Progenitor cell of endocrine pancreas (in vitro differentiated cells): ENCODE data around the gene EEIG1. TPM values are rescaled to one million over a fixed set of nuclear protein-coding genes. Genes with fewer than 3 reads are reported as not detected.

Experiments used
- DNase-seq: peaks from one replicate; pipeline ENCODE4 v3.0.0; 2021; ENCODE audit warnings: low spot score; ENCODE audit not compliant: unreplicated experiment
- H3K27ac Mint-ChIP-seq: 2 replicates; pipeline ENCODE4 v1.8.0; 2021; ENCODE audit warnings: mild to moderate bottlenecking, moderate library complexity, mixed read lengths
- H3K27me3 Mint-ChIP-seq: 2 replicates; pipeline ENCODE4 v1.8.0; 2021; ENCODE audit warnings: mixed read lengths
- H3K36me3 Mint-ChIP-seq: 2 replicates; pipeline ENCODE4 v1.8.0; 2022; ENCODE audit warnings: mixed read lengths; ENCODE audit not compliant: insufficient read depth
- H3K4me1 Mint-ChIP-seq: 2 replicates; pipeline ENCODE4 v1.8.0; 2021; ENCODE audit warnings: low read depth, mixed read lengths
- H3K4me3 Mint-ChIP-seq: 2 replicates; pipeline ENCODE4 v1.8.0; 2021; ENCODE audit warnings: low read depth, mild to moderate bottlenecking, moderate library complexity, mixed read lengths
- H3K9me3 Mint-ChIP-seq: 2 replicates; pipeline ENCODE4 v1.8.0; 2021; ENCODE audit warnings: low read depth, mixed read lengths
- long read RNA-seq: library from polyadenylated mRNA; unstranded; transcript quantifications from one replicate; pipeline ENCODE4 v2.0.0, GENCODE V29; 2020
- total RNA-seq: library from RNA; stranded (reverse); gene quantifications from 2 replicates; pipeline ENCODE4 v1.2.1, GENCODE V29; 2021
- TF ChIP-seq, protein P1 (sequence below): fragments of 200-600 bp; sonication (generic); IDR thresholded peaks from one replicate; pipeline ENCODE4 v1.5.0; 2021; ENCODE audit warnings: antibody characterized with exemption, mild to moderate bottlenecking; ENCODE audit not compliant: unreplicated experiment

Gene EEIG1
- 48.2 and 54.1 TPM in 2 replicates for total RNA-seq
- long read RNA-seq, partial matches to known transcripts: 1 of 4 reads
- long read RNA-seq, other reads (novel, unspliced or antisense): 3 of 4 reads

DNA sequence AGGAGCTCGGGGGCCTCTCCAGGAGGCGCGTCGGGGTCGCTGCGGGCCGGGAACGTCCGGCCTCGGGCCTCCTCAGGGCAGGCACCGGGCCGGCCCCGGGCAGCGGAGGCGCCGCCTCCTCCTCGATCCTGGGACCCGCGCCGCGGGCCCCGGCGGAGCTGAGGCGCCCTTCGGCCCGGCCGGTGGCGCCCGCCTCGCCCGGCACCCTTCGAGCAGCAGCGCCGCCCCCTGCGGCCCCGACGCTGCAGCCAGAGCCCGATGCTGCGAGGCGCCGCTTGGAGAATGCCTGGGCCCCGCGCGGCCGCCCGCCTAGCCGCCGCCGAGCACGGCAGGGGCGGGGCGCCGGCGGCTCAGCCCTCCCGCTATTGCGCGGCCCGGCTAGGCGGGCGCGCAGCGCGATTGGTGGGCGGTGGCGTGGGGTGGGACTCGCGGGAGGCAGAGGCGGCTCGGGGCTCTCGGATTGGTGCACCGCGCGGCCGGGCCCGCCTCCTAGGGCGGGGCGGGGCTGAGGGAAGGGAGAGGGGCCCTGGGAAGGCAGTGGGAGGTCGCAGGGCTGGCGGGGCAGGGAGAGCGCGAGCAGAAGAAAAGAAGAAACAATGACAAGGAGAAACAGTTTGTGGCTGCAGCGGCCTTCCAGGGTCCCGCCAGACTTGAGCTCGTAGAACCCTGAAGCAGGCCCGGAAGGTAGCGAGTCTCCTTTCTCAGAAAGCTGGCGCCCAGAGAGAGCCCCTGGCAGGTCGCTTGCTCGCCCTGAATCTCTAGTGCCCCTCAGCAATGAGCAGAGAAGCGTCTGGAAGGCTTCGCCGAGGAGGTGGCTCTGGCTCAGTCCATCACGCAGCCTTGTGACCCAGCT, at the start of gene EEIG1:
EEIG1 (minus strand) TSS at position 284 of the 853 bp plus-strand sequence. CDS start 852 bp downstream, outside the sequence.
- peak within 1 kb of the TSS; percentile 93 for H3K4me3 Mint-ChIP-seq
- peaks cover 42% of the 10 kb centered on the region for H3K4me1 Mint-ChIP-seq
- TF ChIP-seq, protein P1, sequence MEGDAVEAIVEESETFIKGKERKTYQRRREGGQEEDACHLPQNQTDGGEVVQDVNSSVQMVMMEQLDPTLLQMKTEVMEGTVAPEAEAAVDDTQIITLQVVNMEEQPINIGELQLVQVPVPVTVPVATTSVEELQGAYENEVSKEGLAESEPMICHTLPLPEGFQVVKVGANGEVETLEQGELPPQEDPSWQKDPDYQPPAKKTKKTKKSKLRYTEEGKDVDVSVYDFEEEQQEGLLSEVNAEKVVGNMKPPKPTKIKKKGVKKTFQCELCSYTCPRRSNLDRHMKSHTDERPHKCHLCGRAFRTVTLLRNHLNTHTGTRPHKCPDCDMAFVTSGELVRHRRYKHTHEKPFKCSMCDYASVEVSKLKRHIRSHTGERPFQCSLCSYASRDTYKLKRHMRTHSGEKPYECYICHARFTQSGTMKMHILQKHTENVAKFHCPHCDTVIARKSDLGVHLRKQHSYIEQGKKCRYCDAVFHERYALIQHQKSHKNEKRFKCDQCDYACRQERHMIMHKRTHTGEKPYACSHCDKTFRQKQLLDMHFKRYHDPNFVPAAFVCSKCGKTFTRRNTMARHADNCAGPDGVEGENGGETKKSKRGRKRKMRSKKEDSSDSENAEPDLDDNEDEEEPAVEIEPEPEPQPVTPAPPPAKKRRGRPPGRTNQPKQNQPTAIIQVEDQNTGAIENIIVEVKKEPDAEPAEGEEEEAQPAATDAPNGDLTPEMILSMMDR: no peak
- no peaks in the 10 kb centered on the region for H3K36me3 Mint-ChIP-seq
- DNase-seq: peak; percentile 97
- H3K27ac Mint-ChIP-seq: peak within 1 kb of the TSS; percentile 100
- H3K9me3 Mint-ChIP-seq: no peaks in the 10 kb centered on the region
- no peaks in the 10 kb centered on the region for H3K27me3 Mint-ChIP-seq

DNA sequence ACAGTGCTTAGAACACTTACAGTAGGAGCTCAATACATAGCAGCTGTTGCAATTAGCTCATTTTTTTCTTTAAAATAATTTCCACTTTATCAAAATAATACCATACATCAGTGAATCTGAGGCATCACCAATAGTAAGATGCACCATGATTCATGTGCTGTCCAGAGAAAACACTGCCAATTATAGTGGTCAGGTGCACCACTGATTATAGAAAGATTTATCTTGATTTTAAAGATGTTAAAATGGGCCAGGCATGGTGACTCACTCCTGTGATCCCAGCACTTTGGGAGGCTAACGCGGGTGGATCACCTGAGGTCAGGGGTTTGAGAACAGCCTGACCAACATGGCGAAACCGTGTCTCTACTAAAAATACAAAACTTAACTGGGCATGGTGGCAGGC, 46.9 kb upstream of the EEIG1 start:
- TF ChIP-seq, protein P1: no peak
- H3K9me3 Mint-ChIP-seq: no peaks in the 10 kb centered on the region
- H3K4me1 Mint-ChIP-seq: no peaks in the 10 kb centered on the region
- H3K4me3 Mint-ChIP-seq: no peak overlapping the region
- no peaks in the 10 kb centered on the region for H3K27me3 Mint-ChIP-seq
- no peak overlapping the region for H3K27ac Mint-ChIP-seq
- DNase-seq: no peak
- no peaks in the 10 kb centered on the region for H3K36me3 Mint-ChIP-seq

DNA sequence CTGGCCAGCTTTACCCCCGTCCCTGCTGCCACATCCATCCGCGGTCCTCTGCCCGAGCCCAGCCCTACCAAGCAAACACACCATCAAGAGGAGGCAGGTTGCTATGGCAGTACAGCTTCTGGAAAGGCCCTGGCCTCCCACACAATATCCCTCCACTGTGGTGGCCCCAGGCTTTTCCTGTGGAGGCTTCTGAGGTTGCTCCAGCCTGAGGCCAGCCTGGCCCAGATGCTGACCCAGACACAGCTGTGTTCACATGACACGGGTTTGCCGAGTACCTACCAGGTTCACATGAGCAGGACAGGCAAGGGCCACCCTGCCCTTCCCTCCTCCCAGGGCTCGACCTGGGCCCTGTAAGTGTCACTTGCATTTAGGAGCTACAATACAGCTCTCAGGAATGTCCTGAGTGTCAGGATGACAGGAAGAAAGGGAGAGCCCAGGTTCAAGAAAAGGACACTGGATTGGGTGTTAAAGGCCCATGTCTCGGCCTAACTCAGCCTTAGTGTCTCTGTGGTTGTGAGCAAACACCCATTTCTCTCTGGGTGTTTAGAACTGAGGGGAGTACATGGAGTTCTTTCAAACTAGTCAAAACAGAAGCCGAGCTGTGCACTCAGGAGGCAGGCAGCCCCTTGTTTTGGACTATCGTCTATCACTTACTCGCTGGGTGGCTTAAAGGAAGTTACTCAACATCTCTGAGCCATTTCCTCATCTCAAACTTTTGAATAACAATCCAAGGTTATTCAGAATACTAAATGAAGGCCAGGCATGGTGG, 46.2 kb upstream of the EEIG1 start:
- Mint-ChIP-seq H3K4me1 (no peaks in the 10 kb centered on the region), H3K4me3 (no peak overlapping the region), H3K9me3 (no peaks in the 10 kb centered on the region), H3K27ac (no peak overlapping the region), H3K36me3 (no peaks in the 10 kb centered on the region), H3K27me3 (no peaks in the 10 kb centered on the region)
- no peak for DNase-seq
- TF ChIP-seq, protein P1: no peak

DNA sequence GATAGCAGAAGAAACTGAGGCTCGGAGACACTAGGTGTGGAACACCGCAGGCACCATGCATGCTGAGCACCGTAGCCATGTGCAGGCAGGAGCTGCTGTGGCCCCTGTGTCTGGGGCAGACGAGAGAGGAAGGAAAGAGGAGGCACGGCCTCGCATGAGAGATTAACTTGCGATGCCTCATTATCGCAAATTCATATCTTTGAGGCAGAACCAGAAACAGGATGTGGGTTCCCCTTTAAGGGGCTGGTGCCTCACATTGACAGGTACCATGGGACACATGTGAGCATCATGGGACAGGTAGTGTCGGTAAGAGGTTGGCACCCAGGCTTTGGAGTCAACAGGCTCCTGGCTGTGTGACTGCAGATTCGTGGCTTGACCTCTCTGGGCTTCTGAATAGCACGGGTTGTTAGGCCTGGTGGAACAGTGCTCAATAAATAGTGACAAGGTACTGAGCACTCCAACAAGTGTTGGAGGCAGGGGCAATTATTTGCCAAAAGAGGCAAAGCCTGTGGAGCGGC, 45.5 kb upstream of the EEIG1 start:
- Mint-ChIP-seq H3K36me3 (no peaks in the 10 kb centered on the region), H3K4me3 (no peak overlapping the region), H3K9me3 (no peaks in the 10 kb centered on the region), H3K27me3 (no peaks in the 10 kb centered on the region), H3K27ac (no peak overlapping the region), H3K4me1 (no peaks in the 10 kb centered on the region)
- DNase-seq: no peak
- TF ChIP-seq, protein P1: no peak

DNA sequence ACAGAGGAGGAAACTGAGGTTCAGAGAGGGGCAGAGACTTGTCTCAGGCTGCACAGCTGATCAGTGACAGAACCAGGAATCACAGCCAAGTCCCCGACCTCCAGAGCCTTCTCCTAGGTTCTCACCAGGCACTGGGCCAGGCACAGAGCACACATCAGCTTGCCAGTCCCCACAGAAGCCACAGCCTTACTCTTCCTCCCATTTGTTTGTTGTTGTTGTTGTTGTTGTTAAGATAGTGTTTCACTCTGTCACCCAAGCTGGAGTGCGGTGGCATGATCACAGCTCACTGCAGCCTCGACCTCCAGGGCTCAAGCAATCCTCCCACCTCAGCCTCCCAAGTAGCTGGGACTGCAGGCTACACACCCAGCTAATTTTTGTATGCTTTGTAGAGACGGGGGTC, 44.9 kb upstream of the EEIG1 start:
- no peak for DNase-seq
- Mint-ChIP-seq H3K27ac (no peak overlapping the region), H3K9me3 (no peaks in the 10 kb centered on the region), H3K36me3 (no peaks in the 10 kb centered on the region), H3K4me3 (no peak overlapping the region), H3K4me1 (no peaks in the 10 kb centered on the region), H3K27me3 (no peaks in the 10 kb centered on the region)
- TF ChIP-seq, protein P1: no peak
